H1 (cell line): ENCODE measurements around the gene PPP1R2. TPM values are rescaled to one million over a fixed set of nuclear protein-coding genes. Genes with fewer than 3 reads are reported as not detected.

Experiments used
- CTCF ChIA-PET: fragments of 300-600 bp; sonication (Branson Sonifier 250); formaldehyde crosslinking; loops from one replicate; lab custom pipeline; 2021; ENCODE audit not compliant: partially characterized antibody; lab: Charles Lee
- POLR2A ChIA-PET: fragments of 300-600 bp; sonication (Branson Sonifier 250); formaldehyde crosslinking; loops from one replicate; lab custom pipeline; 2021; ENCODE audit warnings: inconsistent platforms; ENCODE audit not compliant: partially characterized antibody; lab: Charles Lee
- DNase-seq, 2 experiments: peaks; one replicate each; pipeline versions ENCODE4 v3.0.0 to v3.0.0-alpha.2; 2010 to 2022; ENCODE audit warnings: low spot score in 2 of 2, low read depth in 1 of 2, mixed read lengths in 1 of 2
- FAIRE-seq: peaks from 2 replicates; lab custom pipeline; 2011; peaks lifted over from hg19 to GRCh38; lab: Jason Lieb, UNC
- H2AFZ ChIP-seq: 2 replicates; pipeline ENCODE4 v1.8.1; 2012; ENCODE audit warnings: low read length, inconsistent platforms
- H2AK5ac ChIP-seq: 2 replicates; pipeline ENCODE4 v1.6.1; 2013; ENCODE audit warnings: low read depth, low read length
- H2BK120ac ChIP-seq: replicated peaks from 2 replicates; pipeline ENCODE3; 2013; ENCODE audit warnings: low read depth, low read length, inconsistent platforms
- H2BK12ac ChIP-seq: 2 replicates; pipeline ENCODE4 v1.6.1; 2013; ENCODE audit warnings: low read depth, low read length
- H2BK15ac ChIP-seq: 2 replicates; pipeline ENCODE4 v1.6.1; 2013; ENCODE audit warnings: low read length
- H2BK20ac ChIP-seq: 2 replicates; pipeline ENCODE4 v1.6.1; 2013; ENCODE audit warnings: low read length
- H2BK5ac ChIP-seq: 2 replicates; pipeline ENCODE4 v1.6.1; 2013; ENCODE audit warnings: low read depth, low read length
- H3K14ac ChIP-seq: 2 replicates; pipeline ENCODE4 v1.6.1; 2013; ENCODE audit warnings: inconsistent platforms; ENCODE audit not compliant: insufficient read length
- H3K18ac ChIP-seq: 2 replicates; pipeline ENCODE4 v1.6.1; 2013; ENCODE audit warnings: low read length; ENCODE audit errors: extremely low read depth
- H3K23ac ChIP-seq: 2 replicates; pipeline ENCODE4 v1.6.1; 2013; ENCODE audit warnings: inconsistent platforms; ENCODE audit not compliant: insufficient read length
- H3K23me2 ChIP-seq: 2 replicates; pipeline ENCODE4 v1.6.1; 2013; ENCODE audit warnings: low read depth, low read length
- H3K27ac ChIP-seq: 2 replicates; pipeline ENCODE4 v1.6.1; 2011; ENCODE audit warnings: low read depth, low read length, inconsistent platforms
- H3K27me3 ChIP-seq, 4 experiments: replicated peaks in 1 of 4; 1 replicate in 1 of 4; 2 replicates in 3 of 4; pipeline versions ENCODE4 v1.6.1 to v1.8.1; 2011 to 2013; ENCODE audit warnings: low read length in 3 of 4, mild to moderate bottlenecking in 3 of 4, inconsistent platforms in 2 of 4, mixed read lengths in 2 of 4, moderate library complexity in 1 of 4; ENCODE audit not compliant: control insufficient read depth in 3 of 4, insufficient read depth in 3 of 4; ENCODE audit errors: extremely low read depth in 1 of 4
- H3K36me3 ChIP-seq, 4 experiments: 2 replicates each; pipeline versions ENCODE4 v1.6.1 to v1.8.1; 2011 to 2013; ENCODE audit warnings: mild to moderate bottlenecking in 4 of 4, low read length in 3 of 4, moderate library complexity in 2 of 4, control low read depth in 1 of 4, inconsistent platforms in 1 of 4; ENCODE audit not compliant: insufficient read depth in 4 of 4, control insufficient read depth in 2 of 4
- H3K4ac ChIP-seq: replicated peaks from 2 replicates; pipeline ENCODE3; 2013; ENCODE audit warnings: low read length, low read depth, mixed read lengths, inconsistent platforms; ENCODE audit not compliant: insufficient read length
- H3K4me1 ChIP-seq, 4 experiments: replicated peaks in 1 of 4; 1 replicate in 1 of 4; 2 replicates in 3 of 4; pipeline versions ENCODE4 v1.6.1 to v1.8.1; 2011 to 2013; ENCODE audit warnings: low read length in 3 of 4, inconsistent platforms in 2 of 4, mixed read lengths in 1 of 4; ENCODE audit not compliant: insufficient read depth in 4 of 4, control insufficient read depth in 3 of 4
- H3K4me2 ChIP-seq, 2 experiments: 2 replicates each; pipeline versions ENCODE4 v1.6.1 to v1.8.1; 2011 to 2013; ENCODE audit warnings: low read depth in 2 of 2, low read length in 2 of 2, control low read depth in 1 of 2, inconsistent platforms in 1 of 2, mild to moderate bottlenecking in 1 of 2; ENCODE audit not compliant: insufficient read depth in 1 of 2
- H3K4me3 ChIP-seq, 4 experiments: fragments of 200-600, 300-600 bp in 1 of 4; sonication (generic), shearing (Covaris generic), sonication (Bioruptor Twin) in 1 of 4; 2 replicates each; pipeline versions ENCODE4 v1.5.1 to v1.8.1; 2011 to 2016; ENCODE audit warnings: low read length in 4 of 4, low read depth in 3 of 4, control low read depth in 2 of 4, inconsistent platforms in 2 of 4, mild to moderate bottlenecking in 2 of 4, mixed read lengths in 1 of 4, moderate library complexity in 1 of 4; ENCODE audit not compliant: insufficient read depth in 2 of 4; ENCODE audit errors: extremely low read depth in 1 of 4
- H3K56ac ChIP-seq: replicated peaks from 2 replicates; pipeline ENCODE3; 2013; ENCODE audit warnings: low read depth, mild to moderate bottlenecking, mixed read lengths, low read length, inconsistent platforms; ENCODE audit not compliant: insufficient read length
- H3K79me1 ChIP-seq: 2 replicates; pipeline ENCODE4 v1.6.1; 2013; ENCODE audit warnings: low read depth, low read length, control low read depth
- H3K79me2 ChIP-seq, 2 experiments: 2 replicates each; pipeline versions ENCODE4 v1.6.1 to v1.8.1; 2012 to 2013; ENCODE audit warnings: low read length in 2 of 2, mild to moderate bottlenecking in 2 of 2, inconsistent platforms in 1 of 2; ENCODE audit not compliant: insufficient read depth in 2 of 2, control insufficient read depth in 1 of 2
- H3K9ac ChIP-seq, 4 experiments: replicated peaks in 1 of 4; 1 replicate in 1 of 4; 2 replicates in 3 of 4; pipeline versions ENCODE4 v1.6.1 to v1.8.1; 2011 to 2013; ENCODE audit warnings: low read depth in 3 of 4, low read length in 3 of 4, control low read depth in 2 of 4, mild to moderate bottlenecking in 2 of 4, moderate library complexity in 2 of 4, inconsistent platforms in 1 of 4; ENCODE audit errors: extremely low read depth in 1 of 4
- H3K9me3 ChIP-seq, 2 experiments: 2 replicates each; pipeline versions ENCODE4 v1.6.1 to v1.8.1; 2012 to 2013; ENCODE audit warnings: mild to moderate bottlenecking in 2 of 2, moderate library complexity in 2 of 2, control low read depth in 1 of 2, inconsistent platforms in 1 of 2, low read depth in 1 of 2, low read length in 1 of 2, mixed read lengths in 1 of 2; ENCODE audit not compliant: insufficient read depth in 2 of 2
- H4K20me1 ChIP-seq, 2 experiments: replicated peaks in 1 of 2; 2 replicates each; pipeline versions ENCODE3 to v1.8.1; 2011 to 2013; ENCODE audit warnings: inconsistent platforms in 2 of 2, low read length in 2 of 2, mild to moderate bottlenecking in 1 of 2; ENCODE audit not compliant: insufficient read depth in 2 of 2, control insufficient read depth in 1 of 2
- H4K5ac ChIP-seq: 2 replicates; pipeline ENCODE4 v1.6.1; 2013; ENCODE audit warnings: low read length, low read depth, mixed read lengths, inconsistent platforms; ENCODE audit not compliant: insufficient read length
- H4K8ac ChIP-seq: 2 replicates; pipeline ENCODE4 v1.8.0; 2013; ENCODE audit warnings: mild to moderate bottlenecking, moderate library complexity, low read length, inconsistent platforms; ENCODE audit not compliant: insufficient read depth; ENCODE audit errors: extremely low read depth
- H4K91ac ChIP-seq: replicated peaks from 2 replicates; pipeline ENCODE3; 2013; ENCODE audit warnings: low read length, mixed read lengths, inconsistent platforms; ENCODE audit not compliant: insufficient read length
- BCL11A ChIP-seq, 2 experiments: IDR thresholded peaks; one replicate each; pipeline ENCODE4 v1.6.1; 2011; ENCODE audit warnings: low read depth in 2 of 2, low read length in 2 of 2, mild to moderate bottlenecking in 2 of 2
- CEBPB ChIP-seq: IDR thresholded peaks from 2 replicates; pipeline ENCODE4 v1.6.1; 2012; ENCODE audit warnings: low read depth, low read length
- CHD2 ChIP-seq: IDR thresholded peaks from 2 replicates; pipeline ENCODE4 v1.6.1; 2012; ENCODE audit warnings: low read length, improper control_type of control experiment
- CTBP2 ChIP-seq: IDR thresholded peaks from 2 replicates; pipeline ENCODE4 v1.7.0; 2011; ENCODE audit warnings: borderline replicate concordance, mild to moderate bottlenecking, moderate library complexity, mixed read lengths, low read length; ENCODE audit not compliant: insufficient read depth, insufficient read length
- KDM1A ChIP-seq: fragments of 200-600, 300-600 bp; sonication (generic); IDR thresholded peaks from 2 replicates; pipeline ENCODE4 v1.7.1; 2016; ENCODE audit warnings: mild to moderate bottlenecking, low read length, borderline replicate concordance
- POLR2A ChIP-seq, 2 experiments: IDR thresholded peaks; 1 replicate in 1 of 2; 2 replicates in 1 of 2; pipeline ENCODE4 v1.6.1; 2011; ENCODE audit warnings: low read depth in 2 of 2, low read length in 2 of 2, mild to moderate bottlenecking in 2 of 2; ENCODE audit errors: control extremely low read depth in 1 of 2
- TBP ChIP-seq: IDR thresholded peaks from 2 replicates; pipeline ENCODE4 v1.6.1; 2011; ENCODE audit warnings: low read depth, low read length, improper control_type of control experiment
- TEAD4 ChIP-seq: IDR thresholded peaks from 2 replicates; pipeline ENCODE4 v1.6.1; 2012; ENCODE audit warnings: low read depth, low read length, inconsistent platforms, mixed read lengths
- YY1 ChIP-seq: IDR thresholded peaks from 2 replicates; pipeline ENCODE4 v1.6.1; 2011; ENCODE audit warnings: low read depth, mild to moderate bottlenecking, low read length
- WGBS, 2 experiments: shearing (Covaris generic) in 1 of 2; methylation state at CpG; one replicate each; pipeline versions ENCODE4 v1.1.6 to v1.1.7; 2013 to 2015; ENCODE audit warnings: low lambda C conversion rate in 2 of 2, mixed read lengths in 2 of 2, inconsistent platforms in 1 of 2, low coverage in 1 of 2, missing lambda C conversion rate in 1 of 2; ENCODE audit not compliant: insufficient replicate concordance in 2 of 2, insufficient coverage in 1 of 2, insufficient read length in 1 of 2; ENCODE audit errors: extremely low coverage in 1 of 2, missing lambda C conversion rate in 1 of 2; 5-methylcytosine and 5-hydroxymethylcytosine counted together
- polyA plus RNA-seq, 7 experiments: library from polyadenylated mRNA; depleted of rRNA in 3 of 7; stranded (reverse) in 5 of 7; unstranded in 2 of 7; fragments of >200 nt in 5 of 7; fragments of 200-250 nt in 2 of 7; gene quantifications; 1 replicate in 5 of 7; 2 replicates in 1 of 7; 4 replicates in 1 of 7; pipeline versions ENCODE4 v1.2.1 to v1.2.3, GENCODE V29; 2011 to 2013; ENCODE audit warnings: missing spikeins in 2 of 7, mixed read lengths in 2 of 7
- total RNA-seq: library from RNA; stranded (reverse); fragmentation: NEBNext Ultra II Directional; extraction: Animal tissue kit (Norgen Biotek cat#: 25700); gene quantifications from 2 replicates; pipeline ENCODE4 v1.2.1, GENCODE V29; 2021

PPP1R2 gene
- total and polyA plus RNA-seq, 2 of the 8 experiments (the other 6 are each of a cell fraction or from before 2014, with no cell fraction given), result 14.0 to 26.5 TPM

DNA sequence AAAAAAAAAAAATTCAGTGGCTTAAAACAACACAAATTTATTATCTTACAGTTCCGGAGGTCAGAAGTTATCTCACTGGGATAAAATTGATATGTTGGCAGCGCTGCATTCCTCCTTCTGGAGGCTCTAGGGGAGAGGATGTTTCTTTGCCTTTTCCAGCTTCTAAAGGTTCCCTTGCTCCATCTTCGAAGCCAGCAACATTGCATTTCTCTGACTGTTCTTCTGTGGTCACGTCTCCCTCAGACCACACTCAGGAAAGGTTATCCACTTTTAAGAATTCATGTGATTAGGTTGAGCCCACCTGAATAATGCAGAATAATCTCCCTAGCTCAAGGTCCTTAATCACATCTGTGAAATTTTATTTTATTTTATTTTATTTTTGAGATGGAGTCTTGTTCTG is 76.9 kb downstream of the PPP1R2 start:
- WGBS, 2 experiments, result 93% methylated on average over 4 of the region's 4 CpGs; no CpG with 5 or more reads in 1 of the 2 experiments
- Histone ChIP-seq H2BK120ac (no peak overlapping the region), H3K23me2 (no peaks in the 10 kb centered on the region; the same call in 1 of the 2 replicates)
- TF ChIP-seq POLR2A (IDR thresholded peaks at IDR 0.05; ENCODE audit: control extremely low read depth in 1 of 2, low read depth in 2 of 2, low read length in 2 of 2) (no peak), TEAD4 (no peak), CTBP2 (no peak), KDM1A (no peak), BCL11A (IDR thresholded peaks at IDR 0.05; ENCODE audit: low read depth in 2 of 2, low read length in 2 of 2) (no peak), CEBPB (no peak), TBP (no peak), CHD2 (no peak), YY1 (no peak)
- TF ChIP-seq, all 59 proteins: peak for 0
- H2BK20ac ChIP-seq, result no peak overlapping the region
- ChIA-PET POLR2A (interaction anchor here (0.5 kb wide), 1 partner anchor 52 kb away, joined by 4 read pairs; no protein-coding TSS in a partner anchor), CTCF (interaction anchor here (0.6 to 1.2 kb wide), 2 partner anchors 10 to 169 kb away, joined by 3 to 4 read pairs; no protein-coding TSS in a partner anchor)
- no peak overlapping the region for H3K4ac ChIP-seq
- H3K27ac ChIP-seq, result no peak overlapping the region
- no peak overlapping the region for H3K4me3 ChIP-seq
- H2BK15ac ChIP-seq, result no peak overlapping the region
- no peak overlapping the region for H4K5ac ChIP-seq
- H2AK5ac ChIP-seq, result no peak overlapping the region
- H2BK5ac ChIP-seq, result no peak overlapping the region
- no peak overlapping the region for H3K23ac ChIP-seq
- H4K8ac ChIP-seq, result no peak overlapping the region
- H3K36me3 ChIP-seq, result no peaks in the 10 kb centered on the region
- no peaks in the 10 kb centered on the region for H4K20me1 ChIP-seq
- no peak overlapping the region for H2BK12ac ChIP-seq
- no peak overlapping the region for H3K56ac ChIP-seq
- H3K79me1 ChIP-seq, result no peaks in the 10 kb centered on the region
- no peak overlapping the region for H4K91ac ChIP-seq
- H3K79me2 ChIP-seq, result no peaks in the 10 kb centered on the region
- no peak overlapping the region for H3K4me2 ChIP-seq
- FAIRE-seq, result no peak
- H3K9me3 ChIP-seq, result no peaks in the 10 kb centered on the region; a peak in 1 of 4 replicates
- no peak overlapping the region for H3K9ac ChIP-seq
- no peak overlapping the region for H3K14ac ChIP-seq
- DNase-seq, result no peak
- no peaks in the 10 kb centered on the region for H3K27me3 ChIP-seq
- H2AFZ ChIP-seq, result no peak overlapping the region
- no peaks in the 10 kb centered on the region for H3K4me1 ChIP-seq
- no peak overlapping the region for H3K18ac ChIP-seq
